Measurements from ENCODE around the gene MINAR1.

DNA sequence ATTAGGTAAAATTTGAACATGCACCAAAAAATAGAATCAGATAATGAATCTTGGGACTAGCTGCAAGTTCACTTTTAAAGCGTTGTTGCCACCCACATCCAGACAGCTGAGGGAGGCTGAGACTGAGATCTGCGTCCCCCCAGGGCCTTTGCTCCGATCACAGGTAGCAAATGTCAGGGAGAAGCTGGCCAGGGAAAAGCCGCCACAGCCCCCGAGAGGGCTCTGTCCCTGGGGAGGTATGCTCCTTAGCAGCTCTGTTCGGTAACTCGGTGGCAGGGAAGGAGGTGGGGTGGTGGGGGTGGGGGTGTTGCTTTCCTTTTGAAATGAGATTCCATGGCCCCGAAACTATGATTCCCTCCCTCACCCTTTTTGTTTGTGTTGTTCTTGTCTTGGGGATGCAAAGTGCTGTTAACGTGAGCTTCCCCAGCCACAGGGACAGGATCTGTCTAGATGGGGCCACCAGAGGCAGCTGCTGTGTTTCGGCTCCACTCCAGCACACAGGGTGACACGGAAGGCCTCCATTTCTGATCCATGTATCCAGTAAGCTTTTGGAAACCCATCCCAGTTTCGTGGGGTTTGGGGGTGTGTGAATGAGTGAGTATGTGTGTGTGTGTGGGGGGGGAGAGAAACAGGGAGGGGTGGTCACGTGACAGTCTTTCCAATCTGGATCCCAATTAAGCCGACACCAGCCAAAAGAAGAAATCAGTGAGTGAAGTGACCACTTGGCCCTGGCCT, 1.1 kb upstream of the MINAR1 start:
- TF ChIP-seq TAF1 (IDR thresholded peaks at IDR 0.05; ENCODE audit: low read depth) = no peak
- TF ChIP-seq EP300 (IDR thresholded peaks at IDR 0.05; ENCODE audit: borderline replicate concordance) = no peak
- TF ChIP-seq RAD21 (IDR thresholded peaks at IDR 0.05; ENCODE audit: low read depth) = no peak
- no peak for TF ChIP-seq CEBPB (IDR thresholded peaks at IDR 0.05)
- no peak for TF ChIP-seq ZBTB7A (IDR thresholded peaks at IDR 0.05; ENCODE audit: low read depth)
- TF ChIP-seq, protein P1, sequence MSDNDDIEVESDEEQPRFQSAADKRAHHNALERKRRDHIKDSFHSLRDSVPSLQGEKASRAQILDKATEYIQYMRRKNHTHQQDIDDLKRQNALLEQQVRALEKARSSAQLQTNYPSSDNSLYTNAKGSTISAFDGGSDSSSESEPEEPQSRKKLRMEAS (IDR thresholded peaks at IDR 0.05) = no peak
- TF ChIP-seq YY1 (IDR thresholded peaks at IDR 0.05; ENCODE audit: low read depth) = no peak
- TF ChIP-seq TCF12 (IDR thresholded peaks at IDR 0.05; ENCODE audit: low read depth) = no peak
- TF ChIP-seq CREB1 (IDR thresholded peaks at IDR 0.05; ENCODE audit: low read depth) = no peak
- TF ChIP-seq, protein P2, sequence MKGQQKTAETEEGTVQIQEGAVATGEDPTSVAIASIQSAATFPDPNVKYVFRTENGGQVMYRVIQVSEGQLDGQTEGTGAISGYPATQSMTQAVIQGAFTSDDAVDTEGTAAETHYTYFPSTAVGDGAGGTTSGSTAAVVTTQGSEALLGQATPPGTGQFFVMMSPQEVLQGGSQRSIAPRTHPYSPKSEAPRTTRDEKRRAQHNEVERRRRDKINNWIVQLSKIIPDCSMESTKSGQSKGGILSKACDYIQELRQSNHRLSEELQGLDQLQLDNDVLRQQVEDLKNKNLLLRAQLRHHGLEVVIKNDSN (IDR thresholded peaks at IDR 0.05) = peak; percentile 52

Measured in Ishikawa (cell line).